Kidney glomerular epithelial cell (primary cell): ENCODE data around the gene SEC61A1.
A peak's percentile ranks its signal among the peaks of the same experiment; 100 is the strongest.

Experiments
- DNase-seq: peaks from one replicate; lab custom pipeline; 2025; lab: John Stamatoyannopoulos, UW

Gene SEC61A1

DNA sequence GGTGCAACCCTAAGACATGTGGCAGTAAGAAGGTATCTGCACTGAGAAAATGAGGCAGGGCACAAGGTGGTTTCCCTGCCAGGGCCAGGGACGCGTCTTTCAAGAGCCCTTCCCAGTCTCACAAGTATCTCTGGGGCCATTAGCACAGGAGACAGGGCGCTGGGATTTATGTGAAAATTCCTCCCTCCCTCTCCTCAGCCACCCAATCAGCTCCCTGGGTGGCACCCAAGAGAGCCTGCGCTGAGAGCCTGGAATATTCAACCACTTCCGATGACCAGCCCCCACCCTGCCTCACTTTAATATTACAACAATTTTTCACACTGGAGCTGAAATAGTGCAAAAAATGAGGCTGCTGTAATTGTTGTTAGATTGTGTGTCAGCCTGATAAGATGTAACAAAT, 26.1 kb downstream of the SEC61A1 start:
- DNase-seq, result no peak

DNA sequence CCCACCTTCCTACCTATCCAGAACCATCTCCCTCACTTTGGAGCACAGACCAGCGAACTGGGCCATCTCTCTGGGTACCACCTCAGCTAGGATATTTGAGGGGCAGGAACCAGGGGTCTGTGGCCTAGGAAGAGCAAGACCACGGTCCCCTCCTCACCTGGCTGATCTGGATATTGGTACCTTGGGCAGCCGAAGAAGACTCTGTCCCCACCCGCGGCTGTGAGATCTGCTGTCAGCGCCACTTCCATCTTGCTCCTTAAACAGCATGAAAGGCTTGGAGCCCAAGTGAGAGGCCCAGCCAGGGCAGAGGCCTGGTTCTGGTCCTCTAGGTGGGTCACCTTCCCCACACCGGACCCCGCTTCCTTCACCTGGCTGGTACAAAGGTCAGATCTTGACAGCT, 26.6 kb downstream of the SEC61A1 start:
- no peak for DNase-seq

DNA sequence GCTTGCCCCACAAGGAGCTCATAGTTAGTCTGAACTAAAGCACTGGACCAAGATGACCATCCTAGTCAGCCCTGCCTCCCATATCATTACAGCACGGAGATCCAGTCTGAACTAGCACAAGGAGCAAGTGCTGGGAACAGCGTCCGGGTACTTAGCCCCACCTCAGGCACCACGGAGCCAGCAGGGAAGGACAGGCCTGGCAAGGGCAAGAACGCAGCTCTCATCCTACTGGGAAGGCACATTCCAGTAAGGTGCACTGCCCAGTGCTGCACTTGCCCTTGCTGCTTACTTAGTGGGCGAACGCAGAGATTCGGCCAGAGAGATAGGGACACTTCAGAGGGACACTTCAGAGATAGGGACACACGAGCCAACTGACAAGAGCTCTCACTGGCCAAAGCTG, 27.6 kb downstream of the SEC61A1 start:
- DNase-seq, result no peak

DNA sequence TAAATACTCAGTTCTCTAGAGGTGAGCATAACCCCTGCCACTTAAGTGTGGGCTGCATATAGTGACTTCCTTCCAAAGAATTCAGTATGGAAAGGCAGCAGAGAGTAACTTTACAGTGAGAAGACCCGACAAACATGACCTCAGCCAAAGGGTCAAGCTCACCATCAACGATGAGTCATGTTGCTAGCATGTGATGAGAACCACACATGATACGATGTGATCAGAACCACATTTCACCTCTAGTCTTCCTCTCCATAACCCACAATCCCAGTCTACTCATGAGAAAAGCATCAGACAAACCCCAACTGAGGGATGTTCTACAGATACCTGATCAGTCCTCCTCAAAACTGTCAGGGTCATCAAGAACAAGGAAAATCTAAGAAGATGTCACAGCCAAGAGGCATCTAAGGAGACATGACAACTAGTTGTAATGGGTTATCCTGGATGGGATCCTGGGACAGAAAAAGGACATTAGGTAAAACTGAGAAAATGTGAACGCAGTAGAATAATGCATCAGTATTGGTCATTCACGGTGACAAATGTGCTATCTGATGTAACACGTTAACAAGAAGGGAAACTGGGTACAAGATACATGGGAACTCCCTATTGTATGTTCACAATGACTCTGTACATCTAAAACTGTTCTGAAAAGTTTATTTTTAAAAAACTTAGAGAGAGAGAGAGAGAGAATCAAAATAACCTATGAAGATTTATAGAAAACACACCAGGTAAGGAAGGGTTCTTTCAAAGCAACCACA, 28.3 kb downstream of the SEC61A1 start:
- peak; percentile 76 for DNase-seq

DNA sequence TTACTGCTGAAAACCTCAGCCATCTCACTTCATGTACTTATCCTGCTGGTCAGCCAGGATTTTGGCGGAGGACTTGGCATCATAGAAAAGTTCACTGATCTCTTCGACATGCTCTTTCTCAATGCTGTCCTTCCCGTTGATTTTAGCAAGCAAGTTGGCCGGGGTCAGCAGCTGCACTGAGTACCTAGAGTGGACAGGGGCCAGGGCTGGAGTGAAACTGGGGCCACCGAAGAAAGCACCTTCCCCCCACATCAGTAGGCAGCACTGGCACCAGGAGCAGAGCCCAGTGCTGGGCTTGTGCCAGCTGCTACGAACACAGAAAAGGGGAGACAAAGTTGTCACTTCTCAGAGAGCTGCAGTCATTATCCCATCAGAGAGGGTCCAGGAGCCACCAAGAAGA, 29.0 kb downstream of the SEC61A1 start:
- DNase-seq, result no peak

DNA sequence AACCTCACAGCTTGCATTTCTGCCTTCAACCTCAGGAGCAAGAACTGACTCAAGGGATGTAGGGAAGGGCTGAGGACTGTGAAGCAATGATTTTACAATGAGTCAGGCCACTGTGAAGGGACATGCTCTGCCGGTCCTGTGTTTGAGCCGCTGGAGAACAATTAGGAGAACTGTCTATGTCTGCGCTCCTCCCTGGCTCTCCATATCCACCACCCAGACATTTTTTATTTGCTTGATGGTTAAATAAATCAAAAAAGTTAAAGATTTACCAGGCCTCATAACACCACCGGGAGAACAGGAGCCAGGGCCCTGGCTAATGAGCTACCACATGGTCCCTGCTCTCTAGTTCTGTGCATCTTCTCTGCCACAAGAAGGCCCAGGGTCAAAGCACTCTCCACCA, 29.6 kb downstream of the SEC61A1 start:
- DNase-seq, result peak; percentile 100

DNA sequence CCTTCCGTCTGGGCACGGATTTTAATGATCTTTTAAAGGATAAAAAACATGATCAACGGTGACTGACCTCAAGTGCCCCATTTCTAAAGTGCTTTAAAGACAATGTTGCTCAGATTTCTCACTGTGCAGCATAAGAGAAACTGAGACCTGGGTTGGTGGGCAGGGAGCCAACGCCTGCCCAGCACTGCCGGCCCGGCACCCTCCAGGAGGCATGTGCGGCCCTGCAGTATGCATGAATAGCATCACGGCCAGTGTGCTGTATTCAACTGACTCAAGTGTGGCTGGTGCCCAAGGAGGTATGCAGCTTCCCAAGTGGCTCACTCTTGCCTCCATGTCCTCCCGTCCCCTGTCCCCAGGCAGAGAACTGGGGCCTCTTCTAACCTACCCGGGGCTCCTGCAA, 30.3 kb downstream of the SEC61A1 start:
- no peak for DNase-seq

DNA sequence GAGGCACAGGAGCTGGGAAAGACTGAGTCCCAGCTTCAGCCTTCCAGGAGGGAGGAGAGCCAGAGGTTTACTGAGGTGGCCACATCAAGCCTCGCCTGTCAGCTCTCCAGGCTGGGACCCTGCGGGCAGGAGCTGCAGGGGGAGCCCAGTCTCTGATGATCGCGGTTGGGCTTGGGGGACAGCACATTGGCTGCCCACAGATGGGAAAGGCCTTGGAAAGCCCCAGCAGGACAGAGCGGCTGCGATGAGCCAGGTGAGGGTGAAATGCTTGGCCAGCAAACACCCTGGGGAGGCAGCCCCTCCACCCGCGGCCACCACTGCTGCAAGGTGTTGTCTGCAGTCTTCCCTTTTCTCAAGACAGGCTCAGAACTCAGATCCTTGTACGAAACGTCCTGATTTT, 31.2 kb downstream of the SEC61A1 start:
- DNase-seq, result no peak

DNA sequence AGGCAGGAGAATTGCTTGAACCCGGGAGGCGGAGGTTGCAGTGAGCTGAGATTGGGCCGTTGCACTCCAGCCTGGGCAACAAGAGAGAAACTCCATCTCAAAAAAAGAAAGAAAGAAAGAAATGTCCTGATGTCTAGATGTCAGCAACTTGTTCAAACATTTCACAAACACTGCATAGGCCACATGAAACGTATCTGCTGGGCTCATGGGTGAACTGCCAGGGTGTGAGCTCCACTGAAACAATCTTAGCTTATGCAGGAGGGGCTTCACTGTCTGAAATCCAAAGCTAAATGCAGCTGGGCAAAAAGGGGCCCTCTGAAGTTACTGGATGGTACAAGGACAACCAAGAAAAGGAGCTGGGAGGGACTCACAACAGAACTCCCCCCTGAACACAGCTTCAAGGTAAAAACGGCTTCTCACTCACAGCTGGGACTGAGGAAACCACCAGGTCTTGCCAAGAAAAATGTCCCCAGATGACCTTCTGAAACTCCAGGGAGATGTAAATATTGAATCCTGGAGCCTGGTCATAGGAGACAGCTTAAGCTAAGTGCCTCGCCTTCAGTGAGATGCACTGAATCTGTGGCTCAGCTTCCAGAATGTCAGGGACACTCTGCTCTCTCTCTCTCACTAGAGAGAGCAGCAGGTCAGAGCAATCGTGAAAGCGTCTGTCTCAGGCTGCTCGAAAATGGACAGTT, 31.9 kb downstream of the SEC61A1 start:
- no peak for DNase-seq

DNA sequence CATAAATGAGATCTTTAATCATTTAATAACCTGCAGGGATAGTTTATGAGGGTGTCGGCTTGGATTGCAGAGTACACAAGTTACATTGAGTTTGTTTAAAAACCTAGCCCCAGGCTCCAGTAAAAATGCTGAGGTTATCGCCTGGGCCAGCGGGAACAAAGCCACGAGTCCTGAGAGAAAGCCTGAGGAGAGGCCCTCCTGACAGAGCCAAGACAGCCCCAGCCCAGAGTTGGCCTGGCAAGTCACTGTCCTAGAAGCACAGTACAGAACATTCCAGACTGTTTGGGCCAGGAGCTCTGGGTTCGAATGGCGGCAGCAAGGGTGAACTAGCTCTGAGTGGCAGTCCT, 32.4 kb downstream of the SEC61A1 start:
- DNase-seq, result no peak

DNA sequence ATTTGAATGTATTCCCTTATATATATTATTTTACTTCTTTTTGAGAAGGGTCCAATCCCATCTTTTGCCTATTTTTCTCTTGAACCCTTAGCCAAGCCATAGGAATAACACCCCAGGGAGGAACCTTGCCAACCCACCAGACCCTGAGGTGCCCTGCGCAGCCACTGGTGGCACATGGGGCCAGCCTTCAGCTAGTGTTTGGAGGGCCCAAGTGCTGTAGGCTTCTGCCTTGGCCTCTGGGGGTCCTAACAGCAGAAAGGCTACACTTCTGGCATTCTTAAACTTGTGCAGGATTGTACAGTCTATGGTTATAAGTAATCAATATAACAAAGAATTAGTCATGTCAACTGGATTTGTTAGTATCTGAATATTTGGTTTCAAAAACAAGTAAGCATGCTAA, 36.9 kb downstream of the SEC61A1 start:
- DNase-seq, result no peak

DNA sequence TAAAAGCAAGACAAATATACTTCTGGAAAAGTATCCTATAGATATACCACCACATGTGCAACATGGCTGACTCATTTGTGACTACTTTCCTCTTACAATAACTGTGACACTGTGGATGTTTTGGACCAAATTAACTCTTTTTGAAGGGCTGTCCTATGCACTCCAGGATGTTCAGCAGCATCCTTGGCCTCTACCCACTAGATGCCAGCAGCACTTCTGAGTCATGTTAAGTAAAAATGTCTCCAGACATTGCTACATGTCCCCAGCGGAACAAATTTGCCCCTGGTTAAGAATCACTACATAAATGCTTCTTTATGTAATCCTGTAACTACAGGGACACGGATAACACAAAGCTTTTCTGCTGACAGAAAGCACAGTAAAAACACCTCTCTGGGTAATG, 39.3 kb downstream of the SEC61A1 start:
- no peak for DNase-seq

DNA sequence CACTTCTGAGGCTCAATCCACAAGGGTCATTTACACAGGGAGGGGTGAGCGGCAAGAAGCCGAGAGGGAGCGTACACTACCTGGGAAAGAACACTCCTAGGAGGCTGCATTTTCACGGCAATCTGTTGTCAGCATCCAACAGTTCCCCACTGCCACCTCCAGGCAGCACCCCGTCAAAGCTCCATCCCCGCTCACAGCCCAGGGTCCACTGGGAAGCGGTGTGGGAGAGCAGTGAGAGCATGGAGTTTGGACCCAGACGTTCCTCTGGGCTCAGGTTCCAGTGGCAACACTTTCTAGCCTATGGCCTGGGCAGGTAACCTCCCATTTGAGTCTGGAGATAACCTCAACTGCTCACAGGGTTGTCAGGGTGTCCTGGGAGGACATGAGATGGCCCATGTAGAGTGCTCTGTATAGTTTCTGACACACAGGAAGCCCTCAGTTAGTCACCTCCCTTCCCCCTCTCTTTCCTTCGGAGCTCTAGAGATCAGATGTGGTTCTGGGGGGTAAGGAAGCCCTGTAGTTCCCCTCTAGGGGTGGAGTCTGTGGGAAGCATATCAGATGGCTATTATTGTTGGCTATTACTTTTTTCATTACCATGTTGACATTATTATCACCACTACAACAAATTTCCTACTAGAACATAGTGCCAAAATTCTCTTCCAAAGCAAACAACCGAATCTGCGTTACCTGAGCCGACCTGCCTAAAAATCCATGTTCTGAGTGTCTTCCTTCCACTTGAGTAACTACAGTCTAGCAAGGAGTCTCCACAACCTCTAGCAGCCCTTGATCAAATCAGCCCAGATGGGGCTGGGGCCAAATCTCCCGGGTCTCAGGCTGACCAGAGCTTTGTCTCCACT, 42.3 kb downstream of the SEC61A1 start:
- DNase-seq, result no peak

DNA sequence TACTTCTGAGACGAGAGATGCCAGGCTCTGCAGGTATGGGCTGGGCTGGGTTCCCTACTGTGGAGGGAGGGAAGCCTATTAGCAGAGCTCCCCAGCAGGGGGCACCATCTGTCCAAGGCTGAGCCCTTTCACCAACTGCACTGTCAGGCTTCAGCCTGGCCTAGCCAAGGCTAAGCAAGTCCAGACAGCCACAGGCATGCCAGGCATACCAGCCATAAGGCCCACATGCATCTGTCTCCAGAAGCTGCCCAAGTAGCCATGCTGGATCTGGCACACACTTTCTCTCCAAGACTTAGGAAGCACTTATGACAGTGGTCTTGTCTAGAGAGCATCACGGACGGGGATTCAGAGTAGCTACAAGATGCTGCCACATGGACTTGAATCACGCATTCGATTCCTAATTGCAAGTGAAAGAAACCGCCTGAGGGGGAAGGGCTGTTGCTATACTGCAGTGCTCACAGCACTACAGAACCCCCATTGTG, 43.0 kb downstream of the SEC61A1 start:
- DNase-seq, result peak; percentile 74

DNA sequence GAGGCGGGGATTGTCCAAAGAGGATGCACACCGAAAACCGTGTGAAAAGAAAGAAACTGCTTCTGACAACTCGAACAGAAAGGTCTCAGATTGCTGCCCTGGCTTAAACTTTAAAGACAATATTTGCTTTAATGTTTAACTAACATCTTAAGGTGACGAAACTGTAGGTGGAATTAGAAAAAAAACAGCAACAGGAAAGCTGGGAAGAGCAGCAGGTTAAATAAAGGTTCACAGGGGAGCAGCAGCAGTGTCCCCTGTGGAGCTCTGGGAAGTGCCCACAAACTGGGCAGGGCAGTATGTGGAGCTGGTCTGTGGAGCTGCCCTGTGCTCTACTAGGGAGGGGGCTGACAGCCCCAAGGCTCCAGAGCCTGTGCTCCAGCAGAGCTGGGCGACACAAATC, 46.0 kb downstream of the SEC61A1 start:
- peak; percentile 48 for DNase-seq

DNA sequence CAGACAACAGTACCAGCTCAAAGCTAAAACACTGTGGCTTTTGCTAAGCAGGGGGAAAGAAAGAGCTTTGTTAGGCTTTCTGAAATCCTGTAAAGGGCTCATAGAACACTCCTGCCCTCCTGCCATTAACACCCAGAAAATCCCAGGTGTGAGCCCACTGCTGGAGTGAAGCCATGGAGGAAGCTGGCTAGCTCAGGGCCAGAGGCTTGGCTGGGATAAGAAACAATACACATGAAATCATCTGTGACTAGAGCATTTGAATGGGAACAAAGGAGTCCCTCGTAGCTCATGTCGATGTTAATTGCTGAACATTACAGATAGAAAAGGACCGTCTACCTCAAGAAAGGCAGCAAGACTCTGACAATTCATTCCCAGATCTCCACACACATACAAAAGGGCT, 47.9 kb downstream of the SEC61A1 start:
- DNase-seq, result no peak

DNA sequence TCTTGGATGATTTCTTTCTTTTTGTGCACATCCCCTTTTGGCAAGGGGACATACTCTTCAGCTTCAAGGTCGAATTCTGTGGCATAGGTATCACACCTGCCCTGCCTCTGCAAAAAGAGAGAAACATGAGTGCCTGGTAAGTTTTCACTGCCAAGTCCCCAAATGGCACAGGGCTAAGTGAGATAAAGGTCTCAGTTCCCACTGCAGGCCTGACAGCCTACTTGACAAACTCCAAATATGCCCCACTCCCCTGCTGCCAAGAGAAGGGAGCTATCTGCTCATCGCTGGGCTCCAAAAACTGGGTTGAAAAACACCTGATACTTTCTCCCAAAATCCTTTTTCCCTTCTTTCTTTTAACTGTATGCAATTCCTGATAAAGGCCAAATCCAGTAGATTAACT, 48.4 kb downstream of the SEC61A1 start:
- no peak for DNase-seq

DNA sequence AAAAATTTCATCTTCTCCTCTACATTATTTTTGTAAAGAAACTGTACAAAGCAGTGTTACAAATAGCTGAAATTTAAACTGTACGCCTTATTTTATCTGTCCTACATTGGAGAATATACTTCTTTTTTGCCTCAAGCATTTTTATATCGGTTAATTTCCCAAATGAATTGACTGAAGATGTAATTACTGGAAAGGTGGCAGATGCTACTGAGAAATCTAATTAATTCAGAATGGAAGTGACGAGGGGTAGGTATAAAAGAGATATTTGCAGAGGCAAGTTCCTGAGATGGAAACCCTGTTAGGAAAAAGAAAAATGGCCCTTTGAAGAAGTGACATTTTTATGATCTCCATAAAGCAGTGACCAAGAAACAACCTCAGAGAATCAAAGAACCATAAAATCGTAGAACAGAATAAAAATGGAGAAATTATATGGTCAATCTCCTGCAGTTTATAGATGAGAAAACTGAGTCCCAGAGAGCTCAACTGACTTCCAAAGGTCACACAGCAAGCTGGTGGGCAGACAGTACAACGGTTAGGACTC, 51.0 kb downstream of the SEC61A1 start:
- no peak for DNase-seq

DNA sequence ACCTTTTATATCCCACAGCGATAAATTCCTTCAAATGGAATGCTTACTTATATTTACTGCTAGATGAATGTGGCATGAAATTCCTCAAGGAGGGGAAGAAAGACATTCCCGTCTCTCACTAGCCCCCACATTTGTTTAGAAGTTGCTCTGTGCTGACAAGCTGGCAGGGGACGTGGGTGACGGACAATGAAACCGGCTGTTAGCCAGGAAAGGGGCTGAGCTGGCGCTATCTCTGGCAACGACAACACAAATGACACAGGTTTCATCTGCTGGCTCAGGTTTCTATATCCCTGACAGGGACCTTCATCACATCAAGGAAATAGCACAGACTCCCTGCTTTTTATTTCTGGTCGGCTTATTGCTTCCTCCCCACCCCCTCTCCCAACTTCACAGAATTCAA, 55.6 kb downstream of the SEC61A1 start:
- DNase-seq, result no peak

DNA sequence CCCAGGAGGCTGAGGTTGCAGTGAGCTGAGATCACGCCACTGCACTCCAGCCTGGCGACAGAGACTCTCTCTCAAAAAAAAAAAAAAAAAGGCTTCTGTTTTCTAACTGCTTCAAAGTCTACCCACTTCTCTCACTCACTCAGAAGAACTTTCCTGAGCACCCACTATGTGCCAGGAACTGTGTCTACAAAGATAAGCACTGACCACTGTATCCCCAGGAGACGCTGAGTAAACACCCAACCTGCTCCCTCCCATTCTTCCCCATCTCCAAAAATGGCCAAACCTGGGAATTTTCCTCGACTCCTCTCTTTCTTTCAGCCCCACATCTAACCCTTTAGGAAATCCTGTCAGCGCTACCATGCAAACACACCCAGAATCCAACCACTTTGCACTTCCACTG, 58.9 kb downstream of the SEC61A1 start:
- no peak for DNase-seq

DNA sequence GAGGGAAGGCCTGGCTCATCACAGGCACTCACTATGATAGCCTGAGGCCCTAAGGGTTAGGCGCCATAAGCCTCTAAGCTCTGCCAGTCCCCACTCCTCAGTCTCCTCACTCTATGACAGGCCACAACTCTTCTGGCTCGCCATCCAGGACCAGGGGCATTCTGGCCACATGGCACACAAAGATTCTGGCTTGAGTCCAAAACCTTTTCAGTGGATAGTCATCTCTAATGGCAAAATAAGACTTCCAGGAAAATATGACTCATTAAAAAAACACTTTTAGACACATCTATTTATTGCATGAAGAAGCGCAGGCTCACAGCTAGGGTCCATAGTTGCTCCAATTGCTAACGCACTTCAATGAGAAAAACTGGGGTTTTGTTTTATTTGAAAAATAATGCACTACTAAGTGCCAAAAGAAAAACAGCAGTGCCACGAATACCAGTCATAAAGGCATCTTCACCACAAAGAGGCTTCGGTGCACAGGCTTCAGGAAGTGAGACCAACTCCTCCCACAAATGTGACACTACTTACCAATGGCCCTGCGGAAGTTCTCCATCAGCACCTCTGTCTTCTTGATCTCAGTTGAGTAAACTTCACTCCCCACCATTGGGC, 60.2 kb downstream of the SEC61A1 start:
- peak; percentile 76 for DNase-seq
